ENCODE measurements around the gene ADAMTSL2.

The ADAMTSL2 gene

GRCh38 chr9:133578524-133579441, 44.3 kb downstream of the ADAMTSL2 start:
- no peaks in the 10 kb centered on the region for H3K36me3 ChIP-seq (ENCODE audit: control insufficient read depth in 5 of 5, insufficient read depth in 5 of 5, low read length in 5 of 5)
- no peak overlapping the region for H3K27ac ChIP-seq (ENCODE audit: low read depth, low read length)
- H3K4me3 ChIP-seq (ENCODE audit: low read depth in 1 of 5, low read length in 5 of 5) = no peak overlapping the region
- H3K9me3 ChIP-seq (ENCODE audit: control insufficient read depth in 5 of 5, low read length in 5 of 5) = no peaks in the 10 kb centered on the region
- peaks cover 46 to 74% (median 62%) of the 10 kb centered on the region in 5 donors for H3K27me3 ChIP-seq (ENCODE audit: control insufficient read depth in 5 of 5, insufficient read depth in 4 of 5, low read length in 5 of 5)
- no peak overlapping the region for H3K9ac ChIP-seq (ENCODE audit: low read length in 5 of 5)
- H3K4me1 ChIP-seq (ENCODE audit: control insufficient read depth in 5 of 5, insufficient read depth in 5 of 5, low read length in 5 of 5) = peaks cover 0 to 12% (median 5%) of the 10 kb centered on the region in 5 donors

- Histone ChIP-seq H3K4me3 (ENCODE audit: low read depth in 1 of 5, low read length in 5 of 5) (no peak overlapping the region), H3K9me3 (ENCODE audit: control insufficient read depth in 5 of 5, low read length in 5 of 5) (no peaks in the 10 kb centered on the region), H3K4me1 (ENCODE audit: control insufficient read depth in 5 of 5, insufficient read depth in 5 of 5, low read length in 5 of 5) (peaks cover 0 to 17% (median 10%) of the 10 kb centered on the region in 5 donors), H3K27ac (ENCODE audit: low read depth, low read length) (no peak overlapping the region), H3K9ac (ENCODE audit: low read length in 5 of 5) (no peak overlapping the region), H3K27me3 (ENCODE audit: control insufficient read depth in 5 of 5, insufficient read depth in 4 of 5, low read length in 5 of 5) (peaks cover 39 to 76% (median 72%) of the 10 kb centered on the region in 5 donors), H3K36me3 (ENCODE audit: control insufficient read depth in 5 of 5, insufficient read depth in 5 of 5, low read length in 5 of 5) (no peaks in the 10 kb centered on the region)
Observed at GRCh38 chr9:133579601-133580418, 45.3 kb downstream of the ADAMTSL2 start.

- Histone ChIP-seq H3K36me3 (ENCODE audit: control insufficient read depth in 5 of 5, insufficient read depth in 5 of 5, low read length in 5 of 5) (no peaks in the 10 kb centered on the region), H3K27me3 (ENCODE audit: control insufficient read depth in 5 of 5, insufficient read depth in 4 of 5, low read length in 5 of 5) (peaks cover 37 to 77% (median 74%) of the 10 kb centered on the region in 5 donors), H3K9me3 (ENCODE audit: control insufficient read depth in 5 of 5, low read length in 5 of 5) (no peaks in the 10 kb centered on the region), H3K27ac (ENCODE audit: low read depth, low read length) (no peak overlapping the region), H3K4me1 (ENCODE audit: control insufficient read depth in 5 of 5, insufficient read depth in 5 of 5, low read length in 5 of 5) (peaks cover 0 to 23% (median 16%) of the 10 kb centered on the region in 5 donors), H3K4me3 (ENCODE audit: low read depth in 1 of 5, low read length in 5 of 5) (no peak overlapping the region), H3K9ac (ENCODE audit: low read length in 5 of 5) (no peak overlapping the region)
Observed at GRCh38 chr9:133580419-133580738, 45.9 kb downstream of the ADAMTSL2 start.

GRCh38 chr9:133581011-133581410, 46.5 kb downstream of the ADAMTSL2 start:
- Histone ChIP-seq H3K4me3 (ENCODE audit: low read depth in 1 of 5, low read length in 5 of 5) (no peak overlapping the region), H3K27me3 (ENCODE audit: control insufficient read depth in 5 of 5, insufficient read depth in 4 of 5, low read length in 5 of 5) (peaks cover 37 to 77% (median 74%) of the 10 kb centered on the region in 5 donors), H3K27ac (ENCODE audit: low read depth, low read length) (no peak overlapping the region), H3K9me3 (ENCODE audit: control insufficient read depth in 5 of 5, low read length in 5 of 5) (no peaks in the 10 kb centered on the region), H3K9ac (ENCODE audit: low read length in 5 of 5) (no peak overlapping the region), H3K4me1 (ENCODE audit: control insufficient read depth in 5 of 5, insufficient read depth in 5 of 5, low read length in 5 of 5) (peaks cover 0 to 27% (median 16%) of the 10 kb centered on the region in 5 donors), H3K36me3 (ENCODE audit: control insufficient read depth in 5 of 5, insufficient read depth in 5 of 5, low read length in 5 of 5) (no peaks in the 10 kb centered on the region)

- Histone ChIP-seq H3K4me1 (ENCODE audit: control insufficient read depth in 5 of 5, insufficient read depth in 5 of 5, low read length in 5 of 5) (peaks cover 0 to 23% (median 14%) of the 10 kb centered on the region in 5 donors), H3K9me3 (ENCODE audit: control insufficient read depth in 5 of 5, low read length in 5 of 5) (no peaks in the 10 kb centered on the region), H3K36me3 (ENCODE audit: control insufficient read depth in 5 of 5, insufficient read depth in 5 of 5, low read length in 5 of 5) (no peaks in the 10 kb centered on the region), H3K27ac (ENCODE audit: low read depth, low read length) (no peak overlapping the region), H3K9ac (ENCODE audit: low read length in 5 of 5) (no peak overlapping the region), H3K27me3 (ENCODE audit: control insufficient read depth in 5 of 5, insufficient read depth in 4 of 5, low read length in 5 of 5) (peaks cover 37 to 78% (median 75%) of the 10 kb centered on the region in 5 donors), H3K4me3 (ENCODE audit: low read depth in 1 of 5, low read length in 5 of 5) (no peak overlapping the region)
Observed at GRCh38 chr9:133581513-133582343, 47.2 kb downstream of the ADAMTSL2 start.

- Histone ChIP-seq H3K27me3 (ENCODE audit: control insufficient read depth in 5 of 5, insufficient read depth in 4 of 5, low read length in 5 of 5) (peaks cover 43 to 82% (median 78%) of the 10 kb centered on the region in 5 donors), H3K4me1 (ENCODE audit: control insufficient read depth in 5 of 5, insufficient read depth in 5 of 5, low read length in 5 of 5) (peaks cover 0 to 17% (median 12%) of the 10 kb centered on the region in 5 donors), H3K4me3 (ENCODE audit: low read depth in 1 of 5, low read length in 5 of 5) (no peak overlapping the region), H3K9ac (ENCODE audit: low read length in 5 of 5) (no peak overlapping the region), H3K36me3 (ENCODE audit: control insufficient read depth in 5 of 5, insufficient read depth in 5 of 5, low read length in 5 of 5) (no peaks in the 10 kb centered on the region), H3K9me3 (ENCODE audit: control insufficient read depth in 5 of 5, low read length in 5 of 5) (no peaks in the 10 kb centered on the region), H3K27ac (ENCODE audit: low read depth, low read length) (no peak overlapping the region)
Observed at GRCh38 chr9:133582501-133583045, 48.1 kb downstream of the ADAMTSL2 start.

GRCh38 chr9:133583111-133583510, 48.6 kb downstream of the ADAMTSL2 start:
- H3K9me3 ChIP-seq (ENCODE audit: control insufficient read depth in 5 of 5, low read length in 5 of 5) = no peaks in the 10 kb centered on the region
- H3K4me3 ChIP-seq (ENCODE audit: low read depth in 1 of 5, low read length in 5 of 5) = no peak overlapping the region
- peaks cover 45 to 78% (median 76%) of the 10 kb centered on the region in 5 donors for H3K27me3 ChIP-seq (ENCODE audit: control insufficient read depth in 5 of 5, insufficient read depth in 4 of 5, low read length in 5 of 5)
- no peak overlapping the region for H3K27ac ChIP-seq (ENCODE audit: low read depth, low read length)
- peaks cover 0 to 16% (median 12%) of the 10 kb centered on the region in 5 donors for H3K4me1 ChIP-seq (ENCODE audit: control insufficient read depth in 5 of 5, insufficient read depth in 5 of 5, low read length in 5 of 5)
- H3K36me3 ChIP-seq (ENCODE audit: control insufficient read depth in 5 of 5, insufficient read depth in 5 of 5, low read length in 5 of 5) = no peaks in the 10 kb centered on the region
- no peak overlapping the region for H3K9ac ChIP-seq (ENCODE audit: low read length in 5 of 5)

GRCh38 chr9:133583586-133583985, 49.1 kb downstream of the ADAMTSL2 start:
- Histone ChIP-seq H3K27ac (ENCODE audit: low read depth, low read length) (no peak overlapping the region), H3K4me3 (ENCODE audit: low read depth in 1 of 5, low read length in 5 of 5) (no peak overlapping the region), H3K9ac (ENCODE audit: low read length in 5 of 5) (no peak overlapping the region), H3K4me1 (ENCODE audit: control insufficient read depth in 5 of 5, insufficient read depth in 5 of 5, low read length in 5 of 5) (peaks cover 0 to 16% (median 12%) of the 10 kb centered on the region in 5 donors), H3K36me3 (ENCODE audit: control insufficient read depth in 5 of 5, insufficient read depth in 5 of 5, low read length in 5 of 5) (no peaks in the 10 kb centered on the region), H3K27me3 (ENCODE audit: control insufficient read depth in 5 of 5, insufficient read depth in 4 of 5, low read length in 5 of 5) (peaks cover 45 to 76% (median 71%) of the 10 kb centered on the region in 5 donors), H3K9me3 (ENCODE audit: control insufficient read depth in 5 of 5, low read length in 5 of 5) (no peaks in the 10 kb centered on the region)

- no peak overlapping the region for H3K4me3 ChIP-seq (ENCODE audit: low read depth in 1 of 5, low read length in 5 of 5)
- H3K9me3 ChIP-seq (ENCODE audit: control insufficient read depth in 5 of 5, low read length in 5 of 5) = no peaks in the 10 kb centered on the region
- H3K27me3 ChIP-seq (ENCODE audit: control insufficient read depth in 5 of 5, insufficient read depth in 4 of 5, low read length in 5 of 5) = peaks cover 45 to 74% (median 66%) of the 10 kb centered on the region in 5 donors
- H3K9ac ChIP-seq (ENCODE audit: low read length in 5 of 5) = no peak overlapping the region
- H3K36me3 ChIP-seq (ENCODE audit: control insufficient read depth in 5 of 5, insufficient read depth in 5 of 5, low read length in 5 of 5) = no peaks in the 10 kb centered on the region
- no peak overlapping the region for H3K27ac ChIP-seq (ENCODE audit: low read depth, low read length)
- peaks cover 0 to 16% (median 12%) of the 10 kb centered on the region in 5 donors for H3K4me1 ChIP-seq (ENCODE audit: control insufficient read depth in 5 of 5, insufficient read depth in 5 of 5, low read length in 5 of 5)
Observed at GRCh38 chr9:133584167-133584558, 49.7 kb downstream of the ADAMTSL2 start.

All from subcutaneous abdominal adipose tissue (tissue), 5 donors.